NB4 (cell line): ENCODE results near the gene SLC15A3.

Source experiments
- DNase-seq: peaks from one replicate; pipeline ENCODE4 v3.0.0; 2010; ENCODE audit warnings: low read depth
- H3K4me3 ChIP-seq: one replicate; pipeline ENCODE4 v1.5.1; 2011; ENCODE audit warnings: mild to moderate bottlenecking, low read depth, low read length, moderate library complexity
- CTCF ChIP-seq: IDR thresholded peaks from one replicate; pipeline ENCODE4 v1.5.1; 2012; ENCODE audit warnings: low read depth, low read length
- MYC ChIP-seq: IDR thresholded peaks from 2 replicates; pipeline ENCODE4 v1.6.1; 2011; ENCODE audit warnings: low read depth, low read length
- POLR2A ChIP-seq: IDR thresholded peaks from 2 replicates; pipeline ENCODE4 v1.6.1; 2011; ENCODE audit warnings: mild to moderate bottlenecking; ENCODE audit not compliant: insufficient read length; ENCODE audit errors: extremely low read depth
- TF ChIP-seq, protein P1 (sequence below): IDR thresholded peaks from 2 replicates; pipeline ENCODE4 v1.6.1; 2011; ENCODE audit warnings: low read depth, low read length

Gene SLC15A3

GRCh38 chr11:60973699-60974098, 21.7 kb upstream of the SLC15A3 start:
- TF ChIP-seq, protein P1, sequence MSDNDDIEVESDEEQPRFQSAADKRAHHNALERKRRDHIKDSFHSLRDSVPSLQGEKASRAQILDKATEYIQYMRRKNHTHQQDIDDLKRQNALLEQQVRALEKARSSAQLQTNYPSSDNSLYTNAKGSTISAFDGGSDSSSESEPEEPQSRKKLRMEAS: no peak
- TF ChIP-seq CTCF (no peak), MYC (no peak)
- H3K4me3 ChIP-seq: no peak overlapping the region
- DNase-seq: no peak

DNA sequence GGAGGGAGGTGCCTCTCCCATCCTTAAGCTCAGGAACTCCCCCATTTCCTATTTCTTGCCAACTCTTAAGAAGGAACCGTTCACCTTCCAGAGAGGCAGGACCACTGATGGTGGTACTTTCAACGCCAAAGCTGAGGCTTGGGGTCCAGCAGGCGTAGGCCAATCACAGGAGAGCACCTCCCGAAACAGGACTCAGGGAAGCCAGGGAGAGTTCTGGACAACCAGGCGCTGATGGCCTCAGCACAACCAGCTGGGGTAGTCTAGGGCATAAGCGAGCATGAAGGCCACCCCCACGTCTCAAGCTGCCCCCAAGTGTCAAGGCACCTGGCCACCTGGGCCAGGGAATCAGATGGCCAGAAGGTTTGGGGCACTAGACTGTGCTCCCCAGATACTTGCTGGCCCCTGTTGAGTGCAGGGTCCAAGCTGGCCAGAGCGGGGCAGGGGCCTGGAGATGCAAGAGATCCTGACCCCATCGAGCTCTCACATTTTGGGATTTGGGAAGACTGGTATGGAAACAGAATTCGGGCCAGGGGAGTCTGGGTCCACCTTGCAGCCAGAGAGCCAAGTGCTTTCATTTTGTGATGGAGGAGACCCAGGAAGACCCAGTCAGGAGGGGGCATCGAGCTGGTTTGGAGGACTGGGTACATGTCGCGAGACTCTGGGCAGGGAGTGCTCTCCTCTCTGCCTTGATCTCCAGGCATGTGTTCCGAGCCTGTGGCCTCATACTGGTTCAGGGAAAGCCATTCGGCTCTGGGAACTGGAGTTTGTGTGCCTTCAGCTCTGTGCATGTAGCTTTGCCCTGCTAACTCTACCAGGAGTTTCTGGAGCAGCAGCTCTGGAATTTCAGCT, 20.4 kb upstream of the SLC15A3 start:
- DNase-seq: no peak
- H3K4me3 ChIP-seq: no peak overlapping the region
- TF ChIP-seq CTCF: no peak
- TF ChIP-seq, protein P1: no peak
- no peak for TF ChIP-seq POLR2A

DNA sequence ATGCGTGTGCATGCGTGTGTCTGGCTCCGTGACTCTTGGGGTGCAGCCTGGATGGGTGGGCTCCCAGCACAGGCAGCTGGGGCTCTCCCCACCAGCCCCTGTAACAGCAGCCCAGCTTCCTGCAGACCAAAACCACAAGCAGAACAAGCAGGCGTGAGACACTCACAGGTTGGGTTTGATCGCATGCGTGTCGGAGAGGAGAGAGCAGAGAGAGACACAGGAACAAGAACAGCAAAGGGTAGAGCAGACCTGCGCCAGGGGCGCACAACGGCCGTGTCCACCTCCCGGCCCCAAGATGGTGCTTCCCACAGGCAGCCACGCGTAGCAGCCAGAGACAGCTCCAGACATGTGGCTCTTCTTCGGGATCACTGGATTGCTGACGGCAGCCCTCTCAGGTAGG, 19.5 kb upstream of the SLC15A3 start, which contains the start of gene CD6:
Gene CD6, plus strand, starts transcription at position 161 of the 400 bp plus-strand sequence. Its CDS starts 186 bp downstream, at position 347.
- DNase-seq: peak; percentile 44
- H3K4me3 ChIP-seq: no peak within 1 kb of the TSS
- TF ChIP-seq, protein P1: no peak
- TF ChIP-seq MYC: no peak
- no peak for TF ChIP-seq CTCF

- H3K4me3 ChIP-seq: no peak overlapping the region
- DNase-seq: no peak
- no peak for TF ChIP-seq CTCF
- no peak for TF ChIP-seq POLR2A
- TF ChIP-seq MYC: no peak
- TF ChIP-seq, protein P1: no peak
Measured at GRCh38 chr11:60970890-60971289, 18.9 kb upstream of the SLC15A3 start.

GRCh38 chr11:60970369-60970774, 18.4 kb upstream of the SLC15A3 start:
- TF ChIP-seq POLR2A (no peak), MYC (no peak), CTCF (peak; percentile 97)
- TF ChIP-seq, protein P1: 0 out of 2 replicates have a peak, but pooled peaks have one; percentile 4
- H3K4me3 ChIP-seq: no peak overlapping the region
- DNase-seq: peak; percentile 64
